Heart left ventricle (tissue), 16 donors: ENCODE measurements around the gene ESRP2. TPM values are rescaled to one million over a fixed set of nuclear protein-coding genes. Genes with fewer than 3 reads are reported as not detected.

Experiments
- ATAC-seq, 4 donors: fragments of 200-7000 bp; cut with Tn5 transposase; one replicate each; pipeline ENCODE4 v1.9.1; 2020 to 2022; ENCODE audit warnings: moderate library complexity in 4 of 4, mild to moderate bottlenecking in 3 of 4, moderate number of reproducible peaks in 1 of 4
- DNase-seq, 5 donors: peaks; one replicate each; pipeline ENCODE4 v3.0.0-alpha.2; 2020
- H3K27ac ChIP-seq, 12 donors: fragments of 200-600 bp; sonication (generic) in 4 of 12; one replicate each; pipeline versions ENCODE4 v1.5.0 to v1.8.0; 2016 to 2022; ENCODE audit warnings: mild to moderate bottlenecking in 2 of 12
- H3K27me3 ChIP-seq, 9 donors: fragments of 200-600 bp; sonication (generic) in 2 of 9; one replicate each; pipeline versions ENCODE4 v1.5.1 to v1.8.0; 2016 to 2022; ENCODE audit warnings: mild to moderate bottlenecking in 3 of 9
- H3K36me3 ChIP-seq, 9 donors: fragments of 200-600 bp; sonication (generic) in 2 of 9; one replicate each; pipeline versions ENCODE4 v1.5.0 to v1.8.0; 2018 to 2022; ENCODE audit warnings: mild to moderate bottlenecking in 2 of 9
- H3K4me1 ChIP-seq, 12 donors: fragments of 200-600 bp; sonication (generic) in 4 of 12; one replicate each; pipeline versions ENCODE4 v1.5.0 to v1.8.0; 2016 to 2022; ENCODE audit warnings: mild to moderate bottlenecking in 3 of 12
- H3K4me3 ChIP-seq, 12 donors: fragments of 200-600 bp; sonication (generic) in 4 of 12; one replicate each; pipeline versions ENCODE4 v1.5.0 to v1.8.0; 2017 to 2022; ENCODE audit warnings: mild to moderate bottlenecking in 9 of 12, moderate library complexity in 4 of 12
- H3K9me3 ChIP-seq, 12 donors: fragments of 200-600 bp; sonication (generic) in 4 of 12; one replicate each; pipeline versions ENCODE4 v1.5.0 to v1.8.0; 2016 to 2022; ENCODE audit warnings: mild to moderate bottlenecking in 1 of 12
- CTCF ChIP-seq, 12 donors: fragments of 200-600 bp; sonication (generic) in 4 of 12; IDR thresholded peaks; one replicate each; pipeline versions ENCODE4 v1.5.0 to v1.8.0; 2018 to 2022; ENCODE audit warnings: antibody characterized with exemption in 12 of 12, mild to moderate bottlenecking in 5 of 12
- POLR2A ChIP-seq, 2 donors: fragments of 450-650 bp; IDR thresholded peaks; one replicate each; pipeline ENCODE4 v1.6.1; 2017; ENCODE audit warnings: antibody characterized with exemption in 2 of 2, mild to moderate bottlenecking in 2 of 2, moderate library complexity in 2 of 2
- WGBS, 4 donors: extraction: QIAGEN DNeasy Blood & Tissue Kit in 2 of 4; methylation state at CpG; one replicate each; pipeline versions ENCODE4 v1.1.5 to v1.1.7; 2013 to 2018; 5-methylcytosine and 5-hydroxymethylcytosine counted together
- intact Hi-C, 10 donors: fragments of 100-400 bp; cut with DNase I; formaldehyde crosslinking; loops; one replicate each; pipeline versions ENCODE4 v1.11.1 to v1.14.2; 2022
- polyA plus RNA-seq, 2 donors: library from polyadenylated mRNA; stranded (reverse); fragments of 200-250 nt; gene quantifications; one replicate each; pipeline ENCODE4 v1.2.3, GENCODE V29; 2013
- total RNA-seq, 9 donors: library from RNA; depleted of rRNA in 2 of 9; stranded (reverse); fragments of >200 nt in 2 of 9; fragmentation: NEBNext Ultra II Directional in 3 of 9; extraction: Animal tissue kit (Norgen Biotek cat#: 25700) in 3 of 9; gene quantifications; one replicate each; pipeline versions ENCODE4 v1.1.0 to v1.2.4, GENCODE V29; 2016 to 2023
- donor health status: ischemic (EF 13 %, LVEDD 7.1; RV severe dilation, severe dysfunction).
- donor health status: healthy with polysubstance abuse.
- donor health status: DM: no; HTN: yes; CAD: no.
- donor health status: DM: no; HTN: no; CAD: no.
- donor health status: ischemic (EF 25% LVEDD 6.9; RV normal size, moderate dysfunction).
- donor health status: ischemic (EF 25% LVEDD 5.7; RV mildly dilated, moderate dysfunction).
- donor health status: healthy.
- donor health status: DM: yes; HTN: yes; CAD: no.
- donor health status: ischemic (EF 35%, LVEDD 5.7; RV mildly dilated, moderate dysfunction).
- donor health status: nonischemic (EF 11% LVEDD 7.7; RV severe dilation, severe dysfunction).
- donor health status: DM: yes; HTN: yes; CAD: no.
- donor health status: PGD.
- donor health status: ischemic (EF 29% LVEDD 5.4; RV normal size, mild dysfunction).
- donor health status: nonischemic (EF 23%, LVEDD 6.1; RV moderate dilation, normal function).

Gene ESRP2
- total and polyA plus RNA-seq, 11 donors, result 0.15 to 1.9 (median 0.45) TPM; not detected in 1

- no peaks in the 10 kb centered on the region for H3K9me3 ChIP-seq
- ATAC-seq (no peak), DNase-seq (no peak)
- H3K27ac ChIP-seq, result peak overlapping the region in 8 of 12 donors; percentile 1 to 100 (median 42)
- peak overlapping the region in 1 of 12 donors; percentile 32 for H3K4me3 ChIP-seq
- no peak for TF ChIP-seq POLR2A (IDR thresholded peaks at IDR 0.05)
- no peak for TF ChIP-seq CTCF (IDR thresholded peaks at IDR 0.05)
- intact Hi-C loops, result no loop called here
- peaks cover 0 to 43% (median 22%) of the 10 kb centered on the region in 9 donors for H3K36me3 ChIP-seq
- peaks cover 0 to 92% (median 60%) of the 10 kb centered on the region in 12 donors for H3K4me1 ChIP-seq
- H3K27me3 ChIP-seq, result no peaks in the 10 kb centered on the region
- WGBS, 4 donors, result 92 to 96% (median 95%) methylated on average over 4 of the region's 4 CpGs
Observed at GRCh38 chr16:68269793-68270192, 33.9 kb upstream of the ESRP2 start.

GRCh38 chr16:68267612-68268405 lies 31.9 kb upstream of the ESRP2 start:
- peak overlapping the region in 11 of 12 donors; percentile 13 to 100 (median 94) for H3K27ac ChIP-seq
- peaks cover 0 to 82% (median 47%) of the 10 kb centered on the region in 12 donors for H3K4me1 ChIP-seq
- 54 to 69% (median 61%) methylated on average over 6 of the region's 6 CpGs for WGBS, 4 donors
- DNase-seq (no peak), ATAC-seq (no peak)
- intact Hi-C loops, result loop anchor here in 1 of 10 donors (1.0 kb wide), 1 partner anchor 13 kb away; no protein-coding TSS in a partner anchor
- peaks cover 0 to 26% (median 2%) of the 10 kb centered on the region in 9 donors for H3K36me3 ChIP-seq
- H3K9me3 ChIP-seq, result no peaks in the 10 kb centered on the region
- peak overlapping the region in 2 of 12 donors; percentile 6 to 32 for H3K4me3 ChIP-seq
- TF ChIP-seq CTCF (IDR thresholded peaks at IDR 0.05) (no peak), POLR2A (IDR thresholded peaks at IDR 0.05) (no peak)
- H3K27me3 ChIP-seq, result no peaks in the 10 kb centered on the region

DNA sequence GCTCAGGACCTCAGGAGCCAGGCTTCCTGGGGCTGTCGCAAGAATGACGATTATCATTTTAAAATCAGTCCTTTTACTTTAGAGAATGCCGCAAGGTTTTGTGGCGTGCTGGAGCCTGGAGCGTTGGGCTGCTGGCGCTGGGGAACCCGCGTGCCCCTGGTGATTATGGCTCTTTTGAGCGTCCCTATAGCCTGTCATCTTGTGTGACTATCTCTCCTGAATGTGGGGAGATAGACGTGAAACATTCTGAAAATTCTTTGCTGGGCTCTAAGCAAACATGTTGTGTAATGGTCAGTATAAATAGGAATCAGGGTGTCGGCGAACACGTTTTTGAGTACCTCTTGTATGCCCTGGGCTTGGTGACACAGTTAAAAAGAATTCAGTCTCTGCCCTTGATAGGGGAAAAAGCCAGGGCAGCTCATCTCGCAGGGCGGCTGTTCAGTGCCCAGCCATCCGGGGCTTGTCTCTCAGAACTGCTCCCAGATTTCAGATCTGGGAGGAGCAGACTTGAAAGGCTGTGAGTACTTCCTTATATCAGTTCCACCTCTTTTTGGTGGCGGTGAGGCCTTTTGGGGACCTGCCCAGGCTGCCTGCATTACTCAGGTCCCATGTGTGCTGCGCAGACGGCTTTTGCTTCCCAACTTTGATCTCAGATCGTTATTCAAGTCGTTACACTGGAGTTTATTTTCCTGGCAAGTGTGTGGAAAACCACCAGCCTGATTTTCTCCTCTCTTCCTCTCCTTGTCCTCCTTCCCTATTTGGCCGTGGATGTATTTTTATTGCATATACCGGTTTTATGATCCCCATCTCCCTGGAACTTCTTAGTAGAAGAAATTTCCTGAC lies 29.4 kb upstream of the ESRP2 start:
- TF ChIP-seq CTCF (IDR thresholded peaks at IDR 0.05) (no peak), POLR2A (IDR thresholded peaks at IDR 0.05) (peak in 1 of 2 donors; percentile 60)
- H3K9me3 ChIP-seq, result no peaks in the 10 kb centered on the region
- H3K27me3 ChIP-seq, result no peaks in the 10 kb centered on the region
- H3K4me1 ChIP-seq, result peaks cover 0 to 76% (median 45%) of the 10 kb centered on the region in 12 donors
- peaks cover 0 to 20% (median 7%) of the 10 kb centered on the region in 9 donors for H3K36me3 ChIP-seq
- ATAC-seq (peak; percentile 71 to 83 (median 72)), DNase-seq (peak; percentile 54 to 74 (median 67))
- H3K4me3 ChIP-seq, result peak overlapping the region; percentile 53 to 97 (median 90)
- intact Hi-C loops, result loop anchor here in 2 of 10 donors (2.0 kb wide), 2 partner anchors 20 to 46 kb away; partner anchors contain the start of genes PRMT7 (in 1 of the 2) and SLC7A6OS (in 1 of the 2)
- peak overlapping the region; percentile 86 to 100 (median 98) for H3K27ac ChIP-seq
- WGBS, 4 donors, result 3 to 6% (median 5%) methylated on average over 23 of the region's 23 CpGs
